Measurements from ENCODE around the gene CNTNAP5.

Gene CNTNAP5

DNA sequence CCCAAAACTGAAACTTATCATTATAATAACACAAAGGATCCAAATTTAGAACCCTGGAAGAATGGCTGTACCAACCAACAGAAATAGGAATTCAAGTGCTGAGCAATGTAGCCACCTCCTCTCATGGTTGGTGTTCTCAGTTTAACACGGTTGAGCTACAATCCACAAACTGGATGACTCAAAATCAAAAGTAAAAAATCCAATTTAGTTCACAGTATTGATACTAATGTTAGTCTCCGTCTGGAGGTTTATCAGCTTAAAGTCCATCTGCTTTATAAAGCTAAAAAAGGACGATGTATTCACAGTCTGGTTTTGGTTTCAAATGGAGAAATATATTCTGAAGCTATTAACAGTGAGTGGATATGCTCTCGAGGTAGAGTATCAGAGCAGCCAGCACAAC lies 40.5 kb downstream of the CNTNAP5 start:
- no peak for DNase-seq

DNA sequence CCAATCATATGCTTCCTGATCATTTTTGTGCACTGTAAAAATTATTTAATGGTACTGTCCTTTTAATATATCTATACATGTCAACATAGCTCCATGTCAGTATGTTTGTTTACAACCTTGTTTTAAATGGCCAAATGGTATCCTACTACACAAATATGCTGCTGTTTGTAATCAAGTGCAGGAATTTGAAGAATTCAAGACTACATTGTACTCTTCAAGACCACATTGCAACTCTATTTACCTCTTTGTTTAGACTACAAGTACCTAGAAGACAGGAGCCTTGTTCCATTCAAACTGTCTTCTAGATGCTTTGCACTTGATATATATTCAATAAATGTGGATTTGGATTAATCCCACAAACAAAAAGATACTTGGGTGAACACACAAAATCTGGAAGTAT lies 41.7 kb downstream of the CNTNAP5 start:
- DNase-seq = no peak

DNA sequence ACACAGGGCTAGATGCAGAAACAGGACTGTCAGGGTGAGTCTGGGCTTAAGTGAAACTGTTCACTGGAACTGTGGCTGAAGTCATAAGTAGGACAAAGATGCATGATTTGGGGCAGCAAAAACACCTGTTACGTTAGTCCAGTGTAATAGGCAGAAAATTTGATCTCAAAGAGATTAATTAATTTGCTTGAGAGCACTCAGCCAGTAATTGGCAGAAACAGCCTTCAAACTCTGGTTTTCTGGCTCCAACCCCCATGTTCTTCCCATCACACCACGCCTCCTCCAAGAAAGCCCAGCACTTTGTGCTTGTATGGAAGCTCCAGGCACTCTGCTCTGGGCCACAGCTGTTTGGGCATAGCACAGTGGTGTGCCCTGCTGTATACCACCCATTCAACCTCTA lies 54.0 kb downstream of the CNTNAP5 start:
- no peak for DNase-seq

DNA sequence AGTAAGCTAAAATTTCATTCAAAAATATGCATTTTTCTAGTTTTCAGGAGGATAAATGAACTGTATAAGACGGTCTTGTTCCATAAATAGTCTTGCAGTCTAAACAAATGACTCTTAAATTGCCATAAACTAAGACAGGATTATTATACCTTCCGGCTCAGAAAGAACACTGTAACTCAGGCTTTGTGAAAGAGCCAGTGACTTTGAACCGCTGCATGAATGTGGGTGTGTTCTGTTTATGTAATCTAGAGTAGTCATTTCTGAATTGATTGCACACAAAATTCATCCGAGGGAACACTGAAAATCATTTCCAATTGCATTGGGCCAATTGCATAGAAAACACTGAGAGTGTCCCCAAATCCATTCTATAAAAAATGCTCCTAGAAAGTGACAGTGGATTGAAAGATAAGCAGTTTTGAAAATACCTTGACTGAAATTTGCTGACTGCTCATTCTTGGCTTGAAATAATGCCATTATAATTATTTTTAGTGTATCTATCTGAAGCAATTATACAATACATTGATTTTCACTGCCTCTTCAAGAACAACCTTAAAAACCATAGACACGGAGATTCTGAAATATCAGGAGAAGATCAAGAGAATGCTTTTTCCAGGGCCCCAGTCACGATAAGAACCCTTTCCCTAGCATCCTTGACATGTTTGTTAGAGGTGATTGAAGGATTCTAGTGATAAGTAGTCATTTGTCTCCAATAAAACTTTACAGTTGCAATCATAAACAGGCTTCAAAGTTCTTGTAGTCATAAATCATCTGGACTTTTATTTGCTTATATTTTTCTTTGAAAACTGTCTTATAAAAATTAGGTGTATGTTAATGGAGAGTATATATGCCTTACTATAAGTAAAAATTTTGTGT lies 55.4 kb downstream of the CNTNAP5 start:
- no peak for DNase-seq

DNA sequence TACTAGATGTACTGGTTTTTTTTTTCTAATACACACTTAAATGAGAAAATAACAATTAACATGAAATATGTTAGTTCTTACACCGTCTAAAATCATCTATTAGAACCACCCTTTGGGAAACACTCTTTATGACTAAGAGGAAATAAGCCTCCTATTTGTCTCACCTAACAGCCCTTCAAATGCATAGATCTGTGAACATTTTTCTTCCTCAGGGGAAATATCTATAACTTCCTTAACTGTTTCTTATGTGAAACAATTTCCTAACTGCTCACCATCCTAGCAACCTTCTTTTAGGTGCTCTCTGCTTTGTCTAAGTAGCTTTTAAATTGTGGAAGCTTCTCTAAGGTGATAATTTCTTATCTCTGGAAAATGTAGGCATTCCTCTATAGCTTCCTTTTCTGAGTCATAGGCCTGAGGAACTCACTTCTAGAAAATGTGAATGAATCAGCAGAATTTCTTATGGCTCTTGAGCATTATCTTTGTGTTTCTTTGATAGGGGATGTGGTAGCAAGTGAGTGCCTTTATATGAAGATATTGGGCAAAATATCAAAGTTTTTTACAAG lies 56.1 kb downstream of the CNTNAP5 start:
- no peak for DNase-seq

DNA sequence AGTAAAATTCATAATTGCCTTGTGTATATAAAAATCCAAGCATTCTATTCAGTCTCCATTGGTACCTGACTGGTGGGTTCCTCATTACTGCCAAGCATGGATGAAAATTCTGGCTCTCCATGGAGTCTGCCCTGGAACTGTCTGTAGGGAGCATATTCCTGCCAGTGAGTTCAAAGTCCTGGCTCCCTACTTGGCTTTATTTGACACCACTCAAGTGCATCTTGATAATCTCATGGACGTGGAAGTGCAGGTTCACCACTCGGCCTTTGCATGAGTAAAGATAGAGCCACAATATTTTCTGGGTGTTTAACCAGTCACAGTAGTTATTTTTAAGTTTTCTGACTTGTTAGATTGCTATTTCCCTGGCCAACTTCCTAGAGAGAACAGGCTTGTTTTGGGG lies 63.5 kb downstream of the CNTNAP5 start:
- no peak for DNase-seq

DNA sequence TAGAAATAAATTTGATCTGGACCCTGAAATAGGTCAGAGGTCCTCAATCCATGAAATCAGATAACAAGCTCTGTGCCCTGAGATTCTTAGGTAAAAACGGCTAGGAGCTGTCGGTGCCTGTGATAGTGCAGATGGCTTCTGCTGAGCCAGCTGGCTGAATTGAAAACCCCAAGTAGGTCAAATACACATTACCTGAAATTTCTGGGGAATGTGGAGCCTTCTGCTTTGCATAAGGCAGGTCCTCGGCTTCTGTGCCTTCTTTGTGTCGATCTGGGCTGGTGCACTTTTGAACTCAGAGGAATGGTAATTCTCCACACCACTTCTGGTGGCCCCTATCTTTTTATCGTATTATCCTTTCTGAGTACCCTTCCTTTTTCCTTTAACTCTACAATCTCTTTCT lies 66.6 kb downstream of the CNTNAP5 start:
- DNase-seq = no peak

DNA sequence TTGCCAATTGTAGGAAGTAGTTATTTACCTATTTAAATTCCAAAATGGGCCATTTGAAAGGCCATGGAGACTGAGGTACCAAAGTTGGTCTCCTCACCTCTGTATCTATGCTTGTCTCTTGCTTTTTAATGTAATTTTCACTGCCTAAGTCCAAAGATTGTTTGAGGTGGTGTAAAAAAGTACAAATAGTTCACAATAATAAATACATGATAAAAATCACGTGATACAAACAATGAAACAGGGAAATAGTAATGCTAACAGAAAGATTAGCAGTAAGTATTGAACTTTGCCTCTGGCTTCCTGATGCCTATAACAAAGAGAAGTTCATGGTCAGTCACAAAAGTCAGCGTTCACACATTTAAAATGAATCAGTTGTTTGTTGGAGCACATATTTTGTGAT lies 67.6 kb downstream of the CNTNAP5 start:
- DNase-seq = no peak

DNA sequence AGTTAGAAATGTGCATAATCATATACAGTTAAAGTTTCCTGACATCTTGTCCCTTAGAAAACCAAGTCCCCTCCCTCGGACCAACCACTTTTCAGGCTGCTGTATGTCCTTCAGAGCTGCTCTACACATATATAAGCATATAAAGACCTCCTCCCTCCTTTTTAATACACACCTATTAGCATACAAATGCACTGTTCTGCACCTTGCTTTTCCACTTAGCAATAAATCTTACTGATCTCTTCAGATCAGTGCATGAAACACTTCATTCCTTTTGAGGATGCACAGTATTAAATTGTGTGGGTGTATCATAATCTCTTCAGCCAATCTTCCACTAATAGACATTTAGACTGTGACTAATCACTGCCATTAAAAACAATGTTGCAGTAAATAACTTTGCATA lies 79.8 kb downstream of the CNTNAP5 start:
- DNase-seq = no peak

DNA sequence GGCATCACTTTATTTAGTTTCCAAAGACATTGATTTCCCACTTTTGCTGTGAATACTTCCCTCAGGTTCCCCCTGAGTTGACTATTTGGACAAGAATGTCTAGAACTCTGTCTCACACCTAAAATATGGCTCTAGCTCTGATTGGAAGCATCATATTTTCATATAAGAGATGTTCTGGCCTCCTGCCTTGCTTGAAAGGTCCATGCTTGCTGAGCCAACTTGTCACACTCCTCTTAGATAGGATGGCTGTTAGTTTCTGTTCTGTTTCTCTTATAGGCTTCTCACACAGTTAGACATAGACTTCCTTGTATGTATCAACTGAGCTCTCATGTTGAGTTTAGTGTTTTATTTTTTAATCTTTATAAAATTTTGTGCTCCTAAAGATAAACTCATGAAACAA lies 87.1 kb downstream of the CNTNAP5 start:
- DNase-seq = no peak

DNA sequence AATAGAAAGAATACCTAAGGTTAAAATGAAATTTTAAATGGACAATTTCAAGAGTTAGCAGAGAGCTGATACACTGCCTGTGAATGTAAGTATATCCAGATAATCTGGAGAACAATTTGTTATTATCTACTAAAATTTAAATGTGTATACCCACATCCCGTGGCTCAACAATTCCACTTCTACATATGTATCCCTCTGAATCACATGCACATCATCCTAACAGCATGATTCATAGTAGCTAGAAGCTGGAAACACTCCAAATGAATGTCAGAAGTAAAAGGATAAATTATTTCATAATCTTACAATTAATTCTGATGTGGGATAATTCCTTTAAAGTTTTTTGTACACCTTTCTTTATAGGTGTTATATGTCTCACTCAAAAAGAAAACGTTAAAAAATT lies 87.9 kb downstream of the CNTNAP5 start:
- no peak for DNase-seq

DNA sequence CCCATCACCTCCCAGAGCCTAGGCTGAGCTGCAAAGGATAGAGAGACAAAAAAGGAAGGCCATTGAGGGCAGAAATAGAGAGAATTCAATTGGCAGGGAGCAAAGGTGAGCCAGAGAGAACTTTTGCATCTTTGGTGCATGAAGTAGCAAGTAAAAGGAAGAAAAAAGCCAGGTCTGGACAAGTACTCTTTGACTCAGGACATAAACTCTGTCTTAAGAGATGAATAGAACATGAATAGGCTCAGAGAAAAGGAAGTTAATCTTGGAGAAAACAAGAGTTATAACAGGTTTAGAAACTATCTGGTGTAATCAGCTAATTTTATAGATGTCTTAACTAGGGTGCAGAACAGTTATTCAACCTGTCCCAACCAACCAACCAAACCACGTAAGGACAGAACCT lies 95.2 kb downstream of the CNTNAP5 start:
- no peak for DNase-seq

DNA sequence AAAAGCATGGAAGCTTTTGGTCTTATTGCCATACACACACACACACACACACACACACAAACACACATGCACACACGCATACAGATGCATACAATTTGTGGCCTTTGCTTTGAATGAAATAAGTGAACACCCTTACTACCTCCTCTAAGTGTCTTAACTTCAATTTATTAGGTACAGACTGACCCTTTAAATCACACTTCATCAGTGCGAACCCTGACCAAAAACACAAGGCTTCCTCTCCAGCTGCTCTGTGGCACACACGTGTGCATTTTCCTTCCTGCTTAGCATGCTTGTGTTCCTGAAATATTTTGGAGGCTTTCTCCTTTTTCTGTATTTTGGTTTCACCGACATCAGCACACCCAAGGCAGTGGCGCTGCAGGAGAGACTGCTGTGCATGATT lies 96.0 kb downstream of the CNTNAP5 start:
- no peak for DNase-seq

DNA sequence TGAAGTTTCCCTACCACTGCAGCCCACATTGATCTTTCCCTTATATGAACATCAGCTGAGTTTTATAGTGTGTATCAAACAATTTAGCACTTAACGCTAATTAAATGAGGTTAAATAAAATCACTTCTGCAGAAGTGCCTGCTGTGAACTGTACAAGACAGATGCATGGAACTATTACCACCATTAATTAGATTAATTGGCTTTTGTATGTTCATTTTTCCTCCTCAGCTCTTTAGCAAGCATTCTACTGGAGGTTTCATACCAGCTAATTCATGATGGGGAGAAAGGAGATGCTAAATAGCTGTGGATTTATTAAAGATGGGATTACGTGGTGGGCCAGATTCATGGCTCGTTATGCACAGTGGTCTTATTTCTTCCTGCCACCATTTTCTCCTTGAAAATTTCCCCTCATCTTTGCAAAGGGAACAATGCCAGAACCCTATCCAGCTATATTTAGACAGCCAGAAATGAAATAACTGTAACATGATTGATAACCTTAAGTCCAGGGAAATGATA lies 96.7 kb downstream of the CNTNAP5 start:
- DNase-seq = no peak

DNA sequence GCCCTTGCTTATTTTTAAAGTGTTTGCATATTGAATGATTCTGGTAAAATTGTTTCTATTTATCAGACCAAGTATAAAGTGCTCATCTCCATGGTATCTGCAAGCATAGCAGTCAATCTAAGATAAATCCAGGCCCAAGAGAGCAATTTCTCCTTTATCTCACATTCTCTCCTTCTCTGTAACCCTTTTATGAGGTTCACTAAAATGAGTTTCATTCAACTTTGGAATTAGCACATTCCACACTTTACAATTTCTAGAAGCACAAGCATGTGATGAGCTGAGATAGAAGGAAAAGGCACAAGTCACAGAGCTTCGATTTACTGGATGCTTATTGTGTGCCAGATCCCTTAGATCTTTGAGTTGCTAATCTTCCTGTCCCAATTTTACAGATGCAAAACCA lies 97.3 kb downstream of the CNTNAP5 start:
- no peak for DNase-seq

DNA sequence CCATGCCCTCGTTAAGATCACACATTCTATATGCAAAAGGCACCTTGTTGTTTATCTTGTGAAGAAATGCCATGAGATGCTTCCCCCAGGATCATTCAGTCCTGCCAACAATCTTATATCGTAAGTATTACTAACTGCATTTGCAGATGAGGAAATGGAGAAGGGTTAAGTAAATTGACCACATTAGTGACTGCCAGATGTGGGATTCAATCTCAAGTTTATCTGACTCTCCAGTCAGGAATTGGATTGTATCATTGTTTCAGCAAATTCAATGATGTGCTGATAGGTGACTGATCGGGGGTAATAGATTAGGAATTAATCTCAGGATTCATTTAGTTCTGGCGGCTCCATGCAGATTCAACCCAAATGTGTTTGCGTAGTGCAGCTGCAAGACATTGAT lies 106.2 kb downstream of the CNTNAP5 start:
- no peak for DNase-seq

DNA sequence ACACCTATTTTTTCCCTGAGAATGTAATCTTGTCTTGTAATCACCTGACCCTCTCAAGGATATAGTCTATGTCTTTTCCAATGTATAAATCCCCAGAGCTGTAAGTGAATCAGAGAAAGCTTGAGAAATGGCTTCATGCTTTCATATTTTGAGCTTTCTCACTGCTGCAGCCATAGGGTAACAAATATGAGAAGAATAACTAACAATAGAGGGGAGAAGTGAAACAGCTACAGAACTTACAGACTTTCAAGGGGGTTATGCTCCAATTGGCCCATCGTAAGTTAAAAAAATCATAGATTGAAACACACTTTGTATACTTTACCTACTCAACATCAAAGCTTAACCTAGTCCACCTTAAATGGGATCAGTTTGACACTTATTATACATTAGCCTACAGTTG lies 111.0 kb downstream of the CNTNAP5 start:
- no peak for DNase-seq

DNA sequence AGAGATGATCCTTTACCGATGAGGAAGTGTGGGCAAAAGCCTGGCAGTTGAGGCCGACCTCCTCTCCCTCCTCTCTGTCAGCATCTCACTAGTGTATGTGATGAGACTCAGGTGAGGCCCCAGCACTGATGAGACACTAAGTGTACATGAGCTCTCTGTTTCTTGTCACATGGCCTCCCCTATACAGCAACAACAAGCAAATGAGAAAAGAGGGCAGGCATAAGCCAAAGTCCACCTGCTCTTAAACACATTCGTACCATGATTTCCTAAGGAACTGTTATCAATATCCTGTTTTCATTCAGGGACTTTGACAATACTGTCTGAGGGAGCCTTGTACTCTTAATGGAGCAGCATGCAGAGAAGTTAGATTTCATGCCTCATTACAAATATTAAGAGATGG lies 113.0 kb downstream of the CNTNAP5 start:
- DNase-seq = no peak

DNA sequence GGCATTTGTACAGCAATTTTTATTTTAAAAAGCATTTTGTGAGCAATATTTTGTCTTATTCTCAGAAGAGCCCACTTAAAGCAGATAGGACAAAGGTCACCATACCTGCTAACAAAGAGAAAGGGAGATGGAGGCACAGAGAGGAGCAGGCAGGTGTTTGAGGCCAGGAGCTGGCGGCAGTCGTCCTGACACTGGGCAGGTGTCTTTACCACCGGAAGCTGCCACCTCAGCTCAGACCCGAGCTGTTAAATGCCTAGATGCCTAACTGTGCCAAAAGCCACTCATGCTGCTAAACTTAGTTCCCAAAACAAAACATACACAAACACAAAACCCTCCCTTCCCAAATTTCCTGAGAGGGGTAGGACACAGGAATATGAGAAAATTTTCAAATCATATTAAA lies 120.9 kb downstream of the CNTNAP5 start:
- peak; percentile 80 for DNase-seq

DNA sequence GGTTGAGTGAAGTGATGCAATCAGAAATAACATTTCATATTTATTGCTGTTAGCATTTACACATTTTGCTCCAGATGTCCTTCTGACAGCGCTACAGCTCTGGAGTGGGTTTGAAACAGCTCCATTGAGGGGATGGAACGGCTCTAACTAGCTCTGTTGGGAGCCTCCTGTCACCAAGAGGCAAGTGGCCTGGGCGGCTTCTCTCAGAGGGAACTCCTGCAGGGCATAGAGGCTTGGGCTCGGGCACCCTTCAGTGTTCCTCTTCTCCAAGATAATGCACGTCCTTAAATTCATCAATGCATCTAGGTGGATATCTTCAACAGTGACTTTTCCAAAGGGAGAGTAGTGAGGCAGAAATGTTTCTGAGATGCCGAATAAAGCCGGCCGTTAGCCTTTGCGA lies 122.5 kb downstream of the CNTNAP5 start:
- DNase-seq = no peak

DNA sequence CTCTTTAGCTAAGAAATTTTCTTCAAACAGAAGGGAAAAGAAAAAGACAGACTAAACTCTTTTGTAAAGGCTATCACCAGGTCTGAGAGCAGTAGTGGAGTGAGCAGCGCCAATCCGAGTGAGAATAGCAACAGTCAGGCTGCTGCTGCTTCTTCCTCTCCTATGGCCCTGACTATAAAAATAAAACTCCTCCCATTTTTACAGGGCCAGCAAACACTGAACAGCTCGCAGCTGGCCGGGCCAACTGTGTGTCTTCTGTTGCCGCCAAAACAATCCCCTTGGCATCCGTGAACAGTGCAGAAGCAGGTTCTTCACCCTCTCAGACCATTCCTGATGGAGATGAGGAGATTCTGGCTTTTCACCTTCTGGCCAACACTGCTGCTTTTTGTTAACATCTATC lies 124.5 kb downstream of the CNTNAP5 start:
- peak; percentile 14 for DNase-seq

DNA sequence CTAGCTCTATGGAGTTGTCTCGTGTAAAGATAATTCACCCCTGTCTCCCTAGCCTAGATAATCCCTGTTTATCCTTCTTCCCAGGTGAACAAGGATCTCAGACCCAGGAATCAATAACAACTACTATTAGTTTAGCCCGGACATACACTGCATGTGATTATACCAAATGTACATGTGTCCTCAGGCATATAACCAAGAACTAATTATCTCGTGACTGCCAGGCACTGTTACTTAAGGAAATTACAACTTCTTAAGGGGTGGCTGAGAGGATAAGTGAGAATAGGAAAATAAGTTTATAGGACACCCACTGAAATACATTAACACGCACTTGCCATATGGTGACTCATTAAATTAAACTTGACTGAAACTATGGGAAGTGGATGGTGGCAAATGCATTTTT lies 126.6 kb downstream of the CNTNAP5 start:
- no peak for DNase-seq

DNA sequence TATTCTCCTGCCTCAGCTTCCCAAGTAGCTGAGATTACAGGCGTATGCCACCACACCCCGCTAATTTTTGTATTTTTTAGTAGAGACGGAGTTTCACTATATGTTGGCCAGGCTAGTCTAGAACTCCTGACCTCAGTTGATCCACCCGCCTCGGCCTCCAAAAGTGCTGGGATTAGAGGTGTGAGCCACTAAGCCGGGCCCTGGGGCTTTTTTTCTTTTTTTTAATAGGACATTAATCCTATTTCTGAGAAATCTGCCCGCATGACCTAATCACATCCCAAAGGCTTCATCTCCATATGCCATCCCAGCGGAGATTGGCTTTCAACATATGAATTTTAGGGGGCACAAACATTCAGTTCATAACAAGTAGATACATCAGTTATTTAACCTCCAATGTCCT lies 128.6 kb downstream of the CNTNAP5 start:
- no peak for DNase-seq

DNA sequence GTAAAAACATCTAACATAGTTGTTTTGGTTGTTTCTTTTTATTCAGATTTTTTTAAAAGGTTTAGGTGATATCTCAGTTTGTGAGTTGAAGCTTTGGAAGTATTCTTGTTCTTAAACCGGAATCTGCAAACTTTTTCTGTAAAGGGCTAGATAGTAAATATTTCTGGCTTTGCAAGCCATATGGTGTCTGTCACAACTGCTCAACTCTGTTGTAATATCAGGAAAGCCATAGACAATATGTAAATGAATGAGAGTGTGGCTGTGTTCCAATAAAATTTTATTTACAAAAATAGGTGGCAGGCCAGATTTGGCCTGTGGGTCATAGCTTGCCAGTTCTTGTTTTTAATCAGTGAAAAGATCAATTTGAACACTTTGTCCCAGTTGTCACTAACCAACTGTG lies 134.1 kb downstream of the CNTNAP5 start:
- DNase-seq = no peak

DNA sequence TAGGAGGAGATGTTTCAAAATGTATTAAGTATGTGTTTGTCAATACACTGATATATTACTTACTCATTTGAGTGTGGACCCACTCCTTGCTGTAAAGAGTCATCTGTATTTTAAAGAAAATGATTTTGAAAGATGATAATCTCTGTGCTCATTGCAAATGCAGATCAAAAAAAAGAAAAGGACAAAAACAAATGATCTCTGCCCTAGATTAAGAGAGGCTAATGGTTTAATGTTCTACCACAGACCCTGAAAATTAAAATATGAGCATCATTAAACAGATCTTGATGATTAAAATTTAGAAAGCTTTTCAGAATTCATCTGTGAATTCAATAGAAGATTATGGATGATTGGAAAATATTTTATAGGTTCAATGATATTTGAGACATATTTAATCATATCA lies 136.5 kb downstream of the CNTNAP5 start:
- DNase-seq = no peak
